ENCODE results near the gene VAC14. TPM values are rescaled to one million over a fixed set of nuclear protein-coding genes. Genes with fewer than 3 reads are reported as not detected.

The VAC14 gene
- total RNA-seq, 1 experiment from 2014 or later: 35.3 TPM

- peak overlapping the region; percentile 58 for H3K4me2 ChIP-seq (ENCODE audit: low read length)
- peak overlapping the region; percentile 54 for H3K27ac ChIP-seq (ENCODE audit: low read depth, low read length)
- ChIA-PET CTCF (interaction anchor here (1.4 kb wide), 1 partner anchor 64 kb away, joined by 3 read pairs; no protein-coding TSS in a partner anchor), POLR2A (no interaction called here), RAD21 (ENCODE audit: low non-redundant PET in 1 of 2, low total read pairs in 2 of 2, uncharacterized antibody in 2 of 2, unreplicated experiment in 2 of 2) (no interaction called here)
- no peaks in the 10 kb centered on the region for H3K36me3 ChIP-seq (ENCODE audit: control insufficient read depth in 1 of 2, insufficient read depth in 2 of 2, low read length in 2 of 2)
- H3K79me2 ChIP-seq (ENCODE audit: insufficient read depth, low read length): no peaks in the 10 kb centered on the region
- no peaks in the 10 kb centered on the region for H3K9me3 ChIP-seq (ENCODE audit: control insufficient read depth in 1 of 2, insufficient read depth in 1 of 2, low read depth in 1 of 2, low read length in 2 of 2)
- H4K20me1 ChIP-seq (ENCODE audit: insufficient read depth): no peaks in the 10 kb centered on the region
- ATAC-seq (peak; percentile 48), DNase-seq (ENCODE audit: low read depth, low spot score) (no peak)
- TF ChIP-seq SIN3A (IDR thresholded peaks at IDR 0.05; ENCODE audit: low read depth) (no peak), CTCF (IDR thresholded peaks at IDR 0.05 in 2 of 3, conservative IDR thresholded peaks at IDR 0.05 in 1 of 3; ENCODE audit: borderline replicate concordance in 1 of 3, insufficient read depth in 1 of 3, low read depth in 2 of 3, low read length in 2 of 3) (no peak), EZH2 (IDR thresholded peaks at IDR 0.05) (no peak), POLR2AphosphoS5 (IDR thresholded peaks at IDR 0.05; ENCODE audit: low read depth, low read length) (no peak), ZBTB33 (IDR thresholded peaks at IDR 0.05; ENCODE audit: extremely low read depth, insufficient replicate concordance, low read length) (no peak), RAD21 (IDR thresholded peaks at IDR 0.05; ENCODE audit: low read depth) (no peak), JUND (IDR thresholded peaks at IDR 0.05) (no peak), REST (IDR thresholded peaks at IDR 0.05; ENCODE audit: low read depth) (no peak), ATF3 (IDR thresholded peaks at IDR 0.05) (no peak), ELF1 (IDR thresholded peaks at IDR 0.05; ENCODE audit: borderline replicate concordance, low read depth) (no peak), ZFX (IDR thresholded peaks at IDR 0.05) (no peak), POLR2A (IDR thresholded peaks at IDR 0.05; ENCODE audit: borderline replicate concordance, extremely low read depth, insufficient read depth, insufficient read length) (no peak), YY1 (IDR thresholded peaks at IDR 0.05; ENCODE audit: extremely low read depth, insufficient replicate concordance, low read depth, low read length) (no peak), EZH2phosphoT487 (IDR thresholded peaks at IDR 0.05; ENCODE audit: borderline replicate concordance) (no peak), FOSL1 (IDR thresholded peaks at IDR 0.05; ENCODE audit: low read depth) (no peak; the same call in 1 of the 2 replicates), CEBPB (IDR thresholded peaks at IDR 0.05; ENCODE audit: low read depth) (no peak), MAX (IDR thresholded peaks at IDR 0.05) (no peak), TCF7L2 (IDR thresholded peaks at IDR 0.05; ENCODE audit: borderline replicate concordance, extremely low read depth, insufficient read depth, insufficient read length) (no peak), SP1 (IDR thresholded peaks at IDR 0.05; ENCODE audit: low read depth) (no peak)
- 0 out of 2 replicates have a peak overlapping the region, but pooled peaks have one; percentile 11 for H3K9ac ChIP-seq (ENCODE audit: low read length)
- H3K27me3 ChIP-seq (ENCODE audit: insufficient read depth, low read length): no peaks in the 10 kb centered on the region
- intact Hi-C loops (cut with micrococcal nuclease): no loop called here
- H2AFZ ChIP-seq (ENCODE audit: low read depth, low read length, poor library complexity, severe bottlenecking): no peak overlapping the region
- BruUV-seq (replicated peaks): no TSS peak
- no peak overlapping the region; a peak in 1 of 4 replicates for H3K4me3 ChIP-seq (replicated peaks in 1 of 2; ENCODE audit: low read depth in 1 of 2, low read length in 2 of 2)
- H3K4me1 ChIP-seq (ENCODE audit: control insufficient read depth in 1 of 2, insufficient read depth in 2 of 2, low read length in 2 of 2): peaks cover 37 to 53% of the 10 kb centered on the region in 2 experiments
- H3K9me2 ChIP-seq (ENCODE audit: insufficient read depth): no peaks in the 10 kb centered on the region
Measured at GRCh38 chr16:70706948-70707465, 94.0 kb downstream of the VAC14 start.
